Stimulated activated CD8-positive, alpha-beta memory T cell treated with anti-CD3 and anti-CD28 coated beads, Interleukin-12 subunit alpha, Interleukin-12 subunit beta, amount 100 ng/mL, for 24 hours (primary cell): ENCODE results near the gene PHC3.

Experiments used
- DNase-seq: peaks from one replicate; pipeline ENCODE4 v3.0.0-alpha.2; 2020; ENCODE audit errors: extremely low read depth

Gene PHC3

GRCh38 chr3:170043506-170043905 lies 138.0 kb downstream of the PHC3 start:
- no peak for DNase-seq

- no peak for DNase-seq
These were observed 141.1 kb downstream of the PHC3 start for GRCh38 chr3:170040418-170040817.

GRCh38 chr3:170038434-170039110 lies 143.0 kb downstream of the PHC3 start:
- no peak for DNase-seq
